Activated CD4-positive, alpha-beta T cell treated with anti-CD3 and anti-CD28 coated beads for 4 hours (primary cell): ENCODE results near the gene TMUB1.
A peak's percentile ranks its signal among the peaks of the same experiment; 100 is the strongest.

Source experiments
- DNase-seq, 2 donors: peaks; one replicate each; pipeline ENCODE4 v3.0.0-alpha.2; 2020

The TMUB1 gene, protein sequence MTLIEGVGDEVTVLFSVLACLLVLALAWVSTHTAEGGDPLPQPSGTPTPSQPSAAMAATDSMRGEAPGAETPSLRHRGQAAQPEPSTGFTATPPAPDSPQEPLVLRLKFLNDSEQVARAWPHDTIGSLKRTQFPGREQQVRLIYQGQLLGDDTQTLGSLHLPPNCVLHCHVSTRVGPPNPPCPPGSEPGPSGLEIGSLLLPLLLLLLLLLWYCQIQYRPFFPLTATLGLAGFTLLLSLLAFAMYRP

DNA sequence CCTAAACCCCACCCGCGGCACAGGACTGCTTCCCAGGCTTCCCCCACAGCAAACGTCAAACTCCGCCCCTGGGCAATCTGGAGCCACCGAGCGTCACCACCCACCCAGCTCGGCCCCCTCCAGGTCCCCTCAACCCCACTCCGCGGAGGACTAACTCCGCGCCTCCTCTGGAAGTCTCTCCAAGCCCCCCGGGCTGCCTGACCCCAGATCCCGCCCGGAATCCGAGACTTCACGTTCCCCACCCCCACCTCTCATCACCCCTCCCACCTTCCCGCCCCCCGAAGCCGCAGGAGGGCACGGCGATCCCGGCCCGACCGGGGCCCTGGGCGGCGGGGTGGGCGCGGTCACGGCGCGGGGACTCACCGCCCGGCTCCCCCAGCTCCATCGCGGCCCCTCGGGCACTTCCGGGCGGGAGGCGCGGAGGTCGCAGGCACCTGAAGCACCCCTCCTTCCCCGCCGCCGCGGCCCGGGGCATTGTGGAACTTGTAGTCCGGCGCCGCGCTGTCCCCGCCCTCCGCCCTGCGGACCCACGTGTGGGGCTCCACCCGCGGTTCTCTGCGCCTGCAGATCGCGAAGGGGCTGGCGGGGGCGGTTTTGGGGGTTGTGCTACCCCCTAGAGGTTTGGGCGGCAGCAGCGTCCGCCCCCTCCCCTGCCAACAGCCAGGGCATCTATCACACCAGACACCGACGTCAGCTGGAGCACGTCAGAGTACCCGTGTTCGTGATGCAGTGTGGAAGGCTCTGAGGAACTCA lies at the start of gene TMUB1:
TSS of gene TMUB1 (minus strand) at position 423 of the 753 bp plus-strand sequence. CDS start 930 bp downstream, outside the sequence.
- DNase-seq = peak; percentile 85 to 87

DNA sequence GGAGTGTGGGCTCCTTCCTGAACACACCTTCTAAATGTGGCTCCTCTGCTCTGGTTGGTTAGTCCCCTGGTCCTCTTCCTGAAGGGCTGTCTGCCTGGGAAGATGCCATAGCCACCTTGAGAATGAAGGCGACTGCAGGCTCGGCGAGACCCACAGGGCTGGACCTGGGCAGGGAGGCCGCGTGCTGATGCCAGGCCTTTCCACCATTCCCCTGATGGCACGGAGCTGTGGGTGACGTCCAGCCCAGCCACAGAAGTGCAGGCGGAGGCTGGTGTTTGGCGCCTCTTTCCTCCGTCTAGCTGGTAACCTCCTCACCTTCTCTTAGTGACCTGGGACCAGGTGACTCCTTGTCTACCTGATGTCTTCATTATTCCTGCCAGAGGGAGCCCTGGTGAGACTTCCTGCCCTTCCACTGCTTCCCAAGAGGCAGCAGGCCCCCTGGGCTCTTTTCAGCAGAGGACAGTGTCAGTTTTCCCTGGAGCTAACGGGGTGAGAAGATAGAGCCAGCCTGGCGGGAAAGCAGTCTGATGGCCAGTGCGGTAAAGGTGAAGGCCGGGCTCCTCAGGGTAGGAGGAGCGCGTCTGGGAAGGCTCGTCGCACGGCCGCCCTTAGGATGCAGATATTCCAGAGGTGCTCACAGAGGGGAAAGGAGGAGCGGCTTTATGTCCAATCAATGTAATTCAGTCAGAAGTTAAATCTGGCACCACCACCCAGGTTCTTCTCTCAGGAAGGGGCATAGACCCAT lies 49.3 kb upstream of the TMUB1 start:
- DNase-seq = no peak

DNA sequence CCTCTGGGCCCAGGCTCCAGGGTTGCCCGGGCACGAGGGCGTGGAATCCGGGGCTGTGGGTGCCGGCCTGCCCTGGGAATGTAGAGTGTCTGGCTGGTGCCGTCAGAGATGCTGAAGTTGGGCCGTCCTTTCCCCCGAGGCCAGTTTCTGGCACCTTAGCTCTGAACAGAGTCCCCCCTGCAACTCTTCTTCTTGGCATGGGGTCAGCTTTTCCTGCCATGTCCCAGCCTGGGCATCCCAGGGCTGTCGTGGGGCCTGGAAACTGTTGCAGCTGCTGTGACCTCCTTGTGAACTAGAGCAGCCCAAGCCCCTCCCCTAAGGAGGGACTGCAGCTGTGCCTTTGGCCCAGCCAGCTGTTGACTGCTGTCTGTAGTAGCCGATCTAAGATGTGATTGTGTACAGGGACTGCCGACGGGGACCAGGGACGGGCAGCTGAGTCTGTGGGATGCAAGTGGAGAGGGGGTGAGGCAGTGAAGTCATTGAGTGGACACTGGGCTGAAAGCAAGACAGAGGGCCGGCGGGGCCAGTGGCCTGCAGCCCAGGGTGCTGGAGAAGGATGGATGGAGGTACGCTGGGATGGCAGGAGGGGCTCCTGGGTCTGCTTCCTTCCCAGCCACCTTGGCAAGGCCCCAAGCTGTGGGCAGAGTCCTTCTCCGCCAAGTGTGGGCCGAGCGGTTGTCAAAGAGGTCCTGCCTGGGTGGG lies 48.5 kb upstream of the TMUB1 start:
- DNase-seq = no peak

DNA sequence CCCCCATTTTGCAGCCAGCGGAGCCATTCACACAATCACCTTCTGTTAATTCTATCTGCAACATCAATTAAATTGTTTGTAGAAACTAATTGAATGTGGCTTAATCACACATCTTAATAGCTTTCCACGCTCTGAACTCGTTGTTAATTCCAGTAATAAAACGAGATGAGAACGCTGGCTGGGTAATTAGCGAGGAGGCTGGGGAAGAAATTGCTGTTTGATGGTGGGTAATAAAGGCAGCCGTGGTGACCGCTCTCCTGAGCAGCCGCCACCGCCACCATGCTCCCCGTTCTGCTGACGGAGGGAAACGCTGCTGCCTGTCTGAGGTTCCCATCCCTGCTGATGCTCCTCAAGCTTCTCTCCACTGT lies 47.9 kb upstream of the TMUB1 start:
- DNase-seq = no peak

DNA sequence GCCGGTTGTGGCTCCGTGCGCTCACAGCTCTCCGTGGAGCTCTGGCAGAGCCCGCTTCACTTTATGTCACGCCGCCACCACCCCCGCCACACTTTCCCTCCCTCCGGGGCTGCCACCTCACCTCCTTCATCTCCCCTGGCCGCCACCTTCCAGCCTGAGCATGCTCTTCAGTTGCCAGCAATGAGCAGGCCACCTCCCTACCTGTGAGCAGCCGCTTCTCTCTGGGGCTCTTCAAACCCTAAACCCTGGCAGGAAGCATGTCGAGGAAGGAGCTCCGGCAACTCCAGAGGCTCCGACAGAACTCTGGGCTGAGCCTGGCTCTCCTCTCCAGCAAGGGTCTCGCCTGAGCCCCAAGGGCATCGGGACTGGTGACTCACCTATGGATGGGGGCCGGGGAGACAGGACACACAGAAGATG lies 47.5 kb upstream of the TMUB1 start:
- DNase-seq = no peak

DNA sequence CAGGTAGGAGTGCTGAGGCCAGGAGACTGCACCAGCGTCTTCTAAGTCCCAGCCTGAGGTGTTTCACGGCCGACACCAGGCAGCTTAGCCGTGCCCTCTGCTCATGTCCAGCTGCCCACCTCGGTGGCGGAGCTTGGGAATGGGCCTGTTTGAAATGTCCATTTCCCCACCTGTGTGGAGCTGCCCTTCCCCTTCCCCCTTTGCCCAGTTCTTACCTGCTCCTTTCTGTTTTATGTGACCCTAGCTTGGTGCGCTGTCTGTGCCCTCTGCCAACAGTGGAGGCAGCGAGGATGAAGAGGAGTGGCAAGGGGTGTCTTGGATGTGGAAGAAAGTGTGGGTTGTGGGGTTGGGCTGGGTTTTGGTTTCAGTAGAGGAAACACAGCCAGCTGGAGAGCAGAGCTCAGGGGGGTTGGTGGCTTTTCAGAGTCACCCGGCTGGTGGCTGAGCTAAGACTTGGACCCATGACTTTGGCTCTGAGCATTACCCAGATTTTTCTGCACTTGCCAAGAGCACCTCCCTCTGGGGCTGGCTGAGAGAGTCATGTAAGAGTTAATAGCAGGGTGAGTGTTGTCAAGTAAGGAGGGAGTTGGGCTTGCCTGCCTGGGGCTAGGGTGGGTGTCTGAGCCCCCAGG lies 46.8 kb upstream of the TMUB1 start:
- no peak for DNase-seq

DNA sequence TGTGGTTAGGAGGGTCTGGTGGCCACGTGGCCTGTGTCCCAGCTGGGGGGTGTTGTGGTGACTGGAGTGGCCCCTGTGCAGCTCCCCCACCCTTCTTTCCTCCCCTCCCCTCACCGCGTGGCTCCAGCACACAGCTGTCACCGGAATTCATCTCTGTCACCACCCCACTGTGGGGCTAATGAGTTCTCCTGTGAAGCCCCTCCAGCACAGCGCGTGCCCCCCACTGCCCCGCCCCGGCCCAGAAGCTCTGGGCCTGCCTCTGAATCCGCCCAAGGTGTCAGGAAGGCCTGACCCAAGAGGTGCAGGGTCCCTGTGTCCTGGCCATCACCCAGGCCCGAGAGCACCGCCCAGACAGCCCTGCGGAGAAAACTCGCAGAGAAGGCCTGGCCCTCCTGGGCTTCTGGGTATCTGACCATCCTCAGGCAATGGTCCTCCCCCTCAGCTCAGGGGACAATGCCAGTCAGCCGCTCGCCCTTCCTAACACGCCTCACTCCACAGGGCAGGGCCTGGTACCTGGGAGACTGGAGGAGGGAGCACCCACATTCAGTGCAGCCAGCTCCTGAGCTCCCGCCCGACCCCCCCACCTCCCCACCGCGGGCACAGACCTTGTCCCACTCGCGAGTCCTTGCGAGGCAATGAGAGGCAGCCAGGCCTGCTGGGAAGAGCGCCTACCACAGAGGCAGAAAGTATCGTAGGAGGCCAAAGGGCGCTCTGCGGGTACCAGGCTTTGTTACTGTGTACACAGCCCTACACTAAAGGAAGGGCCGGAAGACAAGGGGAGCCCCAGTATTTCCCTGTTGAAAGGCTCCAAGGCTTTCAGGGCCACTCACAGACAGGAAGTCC lies 46.0 kb upstream of the TMUB1 start:
- DNase-seq = no peak

DNA sequence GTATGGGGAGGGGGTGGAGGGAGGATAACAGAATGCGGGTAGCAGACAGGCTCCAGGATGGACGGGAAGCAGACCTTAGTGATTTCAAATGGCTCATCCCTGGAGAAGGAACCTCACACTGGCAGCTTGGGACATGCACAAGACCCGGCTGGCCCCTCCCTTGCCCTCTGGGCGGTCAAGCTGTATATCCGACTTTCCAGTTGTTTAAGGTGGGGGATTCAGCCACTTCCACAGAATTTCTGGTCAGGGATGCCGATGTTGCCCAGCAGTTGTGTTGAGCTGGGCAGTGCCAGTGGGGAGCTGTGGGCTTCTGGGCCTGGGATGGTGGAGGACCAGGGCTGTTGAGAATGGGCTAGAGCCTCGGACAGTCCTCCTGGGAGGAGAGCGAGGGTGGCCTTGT lies 45.4 kb upstream of the TMUB1 start:
- no peak for DNase-seq

DNA sequence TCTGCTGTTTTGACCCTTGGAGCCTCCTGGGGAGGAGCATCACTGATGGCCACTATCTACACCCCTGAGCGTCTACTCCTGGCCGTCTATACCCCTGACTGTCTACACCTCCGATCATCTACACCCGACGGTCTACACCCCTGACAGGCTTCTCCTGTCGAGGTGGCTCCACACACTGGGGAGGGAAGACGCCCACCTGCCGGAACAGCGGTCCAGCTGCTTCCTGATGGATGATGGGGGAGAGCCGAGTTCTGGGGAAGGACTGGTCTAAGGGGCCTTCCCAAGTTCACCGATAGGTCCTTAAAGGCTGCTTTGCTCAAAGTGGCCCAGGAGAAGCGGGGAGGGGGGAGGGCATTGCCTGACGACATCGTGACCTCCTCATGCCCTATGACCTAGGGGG lies 44.9 kb upstream of the TMUB1 start:
- DNase-seq = no peak

DNA sequence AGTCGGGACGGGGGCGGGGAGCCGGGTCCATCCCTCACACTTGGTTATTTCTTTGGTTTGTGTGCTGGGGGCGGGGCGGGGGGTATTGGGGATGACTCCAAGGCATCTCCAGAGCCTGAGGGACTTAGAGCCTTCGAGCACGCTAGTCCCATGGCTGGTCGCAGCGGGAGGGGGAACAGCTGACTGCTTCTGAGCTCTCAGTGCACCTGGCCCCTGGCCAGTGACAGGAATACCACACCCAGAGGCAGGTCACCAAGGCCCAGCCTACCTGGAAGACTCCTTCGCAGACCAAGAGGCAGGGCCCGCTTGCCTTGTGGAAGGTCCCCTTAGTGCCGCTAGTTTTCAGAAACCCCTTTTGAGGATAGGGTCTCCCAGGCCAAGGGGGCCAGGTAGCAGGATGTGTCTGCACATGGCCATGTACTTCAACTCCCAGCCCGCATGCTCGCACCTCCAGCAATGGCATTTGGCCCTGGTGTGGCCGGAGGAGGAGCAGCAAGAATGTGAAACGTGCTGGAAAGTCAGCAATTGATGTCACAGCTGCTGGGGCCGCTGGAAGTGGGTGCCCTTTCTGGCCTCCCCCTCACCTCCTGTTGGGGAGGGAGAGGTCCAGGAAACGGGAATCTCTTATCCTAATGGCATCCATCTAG lies 43.3 kb upstream of the TMUB1 start:
- DNase-seq = no peak

DNA sequence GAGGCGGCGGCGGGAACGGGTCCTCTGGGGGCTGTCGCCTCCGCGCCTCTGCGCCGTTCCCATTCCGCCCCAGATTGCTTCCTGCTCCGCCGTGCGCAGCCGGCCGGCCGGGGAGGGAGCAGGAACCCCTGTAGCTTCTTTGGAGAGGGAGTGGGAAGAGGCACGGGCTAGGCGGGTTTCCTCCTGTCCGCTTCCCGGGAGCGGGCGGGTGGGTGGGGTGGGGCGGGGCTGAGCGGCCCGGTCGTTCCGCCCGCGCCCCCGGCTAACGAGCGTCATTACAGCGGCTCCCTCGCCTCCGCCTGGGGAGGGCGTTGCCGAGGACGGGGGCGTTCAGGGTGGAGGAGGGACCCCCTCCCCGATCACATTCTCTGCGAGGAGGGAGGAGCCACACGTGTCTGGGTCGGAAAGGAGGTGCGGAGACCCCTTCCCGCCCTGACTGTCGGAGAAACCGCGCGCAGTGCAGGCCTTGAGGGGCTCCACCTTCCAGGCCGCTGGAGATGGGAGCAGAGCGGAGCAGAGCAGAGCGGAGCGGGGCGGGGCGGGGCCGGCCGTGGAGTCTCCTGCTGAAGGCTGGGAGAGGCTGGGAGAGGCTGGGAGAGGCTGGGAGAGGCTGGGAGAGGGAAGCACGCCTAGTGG lies 42.7 kb upstream of the TMUB1 start:
- no peak for DNase-seq

DNA sequence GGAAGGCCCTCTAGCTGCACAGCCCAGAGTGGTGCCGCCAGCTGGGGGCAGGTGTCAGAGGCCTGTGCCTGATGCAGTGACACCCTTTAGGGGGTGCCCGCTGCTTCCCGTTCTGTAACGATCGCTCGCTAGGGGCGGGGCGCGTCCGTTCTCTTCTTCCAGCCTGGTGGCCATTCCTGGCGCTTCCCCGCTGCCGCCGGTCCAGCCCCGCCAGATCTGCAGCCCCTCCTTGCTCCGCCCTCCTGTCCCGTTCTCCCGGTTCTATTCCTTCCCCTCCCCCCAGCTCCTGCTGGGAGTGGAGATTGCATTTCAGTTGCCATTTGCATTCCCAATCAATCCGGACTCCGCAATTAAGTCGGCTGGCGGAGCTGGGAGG lies 42.2 kb upstream of the TMUB1 start:
- DNase-seq = no peak

DNA sequence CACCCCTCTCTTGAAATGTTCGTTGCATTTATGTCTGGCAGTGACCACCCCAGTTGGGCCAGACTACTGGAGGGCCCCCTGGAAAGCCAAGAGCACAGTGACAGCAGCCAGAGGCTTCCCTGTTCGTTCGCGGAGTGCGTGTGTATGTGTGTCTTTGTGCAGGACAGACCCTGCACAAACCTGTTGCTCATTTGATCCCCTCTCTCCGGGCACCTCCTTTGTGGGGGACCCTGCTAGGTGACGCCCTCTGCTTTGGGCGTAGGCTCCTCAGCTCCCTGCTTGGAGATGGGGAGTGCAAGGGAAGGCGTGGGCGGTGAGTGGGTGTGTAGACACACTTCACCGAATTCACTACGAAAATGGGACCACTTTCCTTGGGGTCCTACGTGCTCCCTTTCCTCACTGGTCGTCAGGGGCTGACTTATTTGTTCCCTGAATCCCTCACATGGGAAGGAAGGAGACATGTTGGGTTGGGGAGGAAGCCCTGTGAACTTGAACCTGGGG lies 41.7 kb upstream of the TMUB1 start:
- no peak for DNase-seq

DNA sequence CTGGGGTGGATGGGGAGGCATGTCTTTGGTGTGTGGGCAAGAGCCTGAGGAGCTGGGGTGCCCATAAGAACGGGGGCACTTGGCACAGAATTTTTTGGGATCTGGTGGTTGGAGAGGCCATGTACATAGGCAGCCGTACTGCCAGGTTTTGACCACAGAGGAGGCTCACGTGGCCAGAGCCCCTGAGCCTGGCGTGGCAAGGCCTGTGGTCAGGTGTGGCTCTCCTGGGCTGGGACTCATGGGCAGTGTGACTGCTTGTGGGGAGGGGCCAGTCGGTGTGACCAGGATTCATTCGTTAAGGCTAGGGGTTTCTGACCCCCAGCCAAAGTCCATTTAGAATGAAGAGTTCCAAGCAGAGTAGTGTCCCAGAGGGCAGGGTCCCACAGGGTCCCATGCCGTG lies 41.2 kb upstream of the TMUB1 start:
- no peak for DNase-seq

DNA sequence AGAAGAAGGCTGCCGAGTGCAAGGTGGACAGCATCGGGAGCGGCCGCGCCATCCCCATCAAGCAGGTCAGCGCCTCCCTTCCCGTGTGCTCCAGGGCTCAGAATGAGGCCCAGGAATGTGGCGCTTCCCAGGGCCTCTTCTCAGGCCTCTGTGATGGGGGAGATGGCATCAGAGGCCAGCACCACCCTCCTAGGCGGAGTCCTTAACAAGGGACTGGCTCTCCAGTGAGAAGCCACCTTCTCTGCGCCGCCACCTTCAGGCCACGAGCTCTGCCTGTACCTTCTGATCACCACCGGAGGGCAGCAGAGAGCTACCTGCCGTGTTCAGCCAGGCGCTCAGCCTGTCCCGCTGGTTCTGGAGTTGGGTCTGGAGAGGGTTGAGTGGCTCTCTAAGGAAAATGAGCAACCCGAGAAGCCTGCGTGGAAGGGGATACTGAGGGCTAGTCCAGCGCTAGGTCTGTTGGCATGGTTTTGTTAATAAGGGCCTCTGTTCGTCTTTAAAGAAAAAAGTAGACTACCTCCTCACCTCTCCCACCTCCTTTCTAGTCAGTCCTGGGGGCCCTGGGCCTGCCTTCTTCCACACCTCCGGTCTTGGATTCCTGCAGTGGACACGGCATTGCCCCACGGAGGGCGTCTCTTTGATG lies 40.6 kb upstream of the TMUB1 start:
- peak; percentile 82 to 86 for DNase-seq

DNA sequence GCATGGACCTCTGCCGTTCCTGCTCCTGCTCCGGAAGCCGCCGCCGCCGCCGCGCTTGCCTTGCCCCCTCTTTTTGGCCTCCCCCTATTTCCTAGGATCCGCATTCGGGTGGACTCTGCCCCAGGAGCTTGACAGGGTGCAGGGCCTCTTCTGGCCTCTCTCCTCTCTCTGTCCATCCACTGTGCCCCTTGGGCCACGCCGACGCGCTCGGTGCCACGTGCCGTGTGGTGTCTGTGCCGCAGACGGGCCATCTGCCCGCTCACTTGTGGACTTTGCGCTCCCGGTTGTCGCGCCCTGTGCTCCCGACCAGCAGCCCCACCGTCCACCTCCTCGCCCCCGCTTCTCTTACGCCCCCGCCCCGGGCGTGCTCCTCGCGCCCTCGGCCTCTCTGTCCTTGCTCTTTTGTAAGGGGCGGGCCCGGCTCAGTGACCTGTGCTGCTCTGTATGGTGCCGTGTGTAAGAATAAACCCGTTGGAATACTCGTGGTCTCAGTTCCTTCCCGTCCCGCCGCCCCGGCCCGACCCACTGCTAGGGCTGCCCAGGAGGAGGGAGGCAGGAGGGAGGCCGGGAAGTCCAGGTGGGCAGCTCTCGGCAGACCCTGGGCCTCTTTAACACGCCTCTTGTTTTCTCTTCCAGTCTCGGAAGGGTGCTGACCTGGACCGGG lies 40.0 kb upstream of the TMUB1 start:
- DNase-seq = no peak

DNA sequence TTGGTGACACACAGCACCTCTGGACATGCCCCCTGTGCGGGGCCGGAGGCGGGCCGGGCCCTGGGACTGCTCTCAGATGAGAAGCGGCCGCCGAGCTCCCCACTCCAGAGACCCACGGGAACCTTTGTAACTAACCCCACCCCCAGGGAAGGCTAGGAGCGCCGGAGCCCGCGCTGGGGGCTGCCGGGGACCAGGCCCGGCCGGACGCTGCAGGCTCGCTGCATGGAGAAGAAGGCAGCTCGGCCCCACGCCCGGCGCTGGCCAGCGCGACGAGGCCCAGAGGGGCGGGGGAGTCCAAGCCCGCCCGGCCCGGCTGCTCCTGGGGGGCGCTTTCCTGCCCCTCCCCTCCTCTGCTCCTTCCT lies 39.5 kb upstream of the TMUB1 start:
- DNase-seq = no peak

DNA sequence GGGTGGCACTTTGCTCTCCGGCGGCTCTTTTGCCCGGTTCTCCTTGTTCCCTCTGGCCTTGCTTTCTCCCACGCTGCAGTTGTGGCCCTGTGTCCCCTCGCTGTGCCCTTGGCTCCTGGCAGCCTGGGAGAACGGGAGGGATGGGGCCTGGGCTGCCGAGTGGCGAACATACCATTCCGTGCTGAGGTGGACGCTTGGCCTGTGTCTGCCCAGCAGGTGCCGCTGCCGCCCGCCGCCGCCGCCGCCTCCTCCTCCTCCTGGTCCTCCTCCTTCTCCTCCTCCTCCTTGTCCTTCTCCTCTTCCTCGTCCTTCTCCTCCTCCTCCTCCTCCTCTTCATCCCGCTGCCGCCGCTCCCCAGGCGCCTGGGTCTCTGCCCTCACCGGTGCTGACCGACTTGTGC lies 39.0 kb upstream of the TMUB1 start:
- DNase-seq = no peak

DNA sequence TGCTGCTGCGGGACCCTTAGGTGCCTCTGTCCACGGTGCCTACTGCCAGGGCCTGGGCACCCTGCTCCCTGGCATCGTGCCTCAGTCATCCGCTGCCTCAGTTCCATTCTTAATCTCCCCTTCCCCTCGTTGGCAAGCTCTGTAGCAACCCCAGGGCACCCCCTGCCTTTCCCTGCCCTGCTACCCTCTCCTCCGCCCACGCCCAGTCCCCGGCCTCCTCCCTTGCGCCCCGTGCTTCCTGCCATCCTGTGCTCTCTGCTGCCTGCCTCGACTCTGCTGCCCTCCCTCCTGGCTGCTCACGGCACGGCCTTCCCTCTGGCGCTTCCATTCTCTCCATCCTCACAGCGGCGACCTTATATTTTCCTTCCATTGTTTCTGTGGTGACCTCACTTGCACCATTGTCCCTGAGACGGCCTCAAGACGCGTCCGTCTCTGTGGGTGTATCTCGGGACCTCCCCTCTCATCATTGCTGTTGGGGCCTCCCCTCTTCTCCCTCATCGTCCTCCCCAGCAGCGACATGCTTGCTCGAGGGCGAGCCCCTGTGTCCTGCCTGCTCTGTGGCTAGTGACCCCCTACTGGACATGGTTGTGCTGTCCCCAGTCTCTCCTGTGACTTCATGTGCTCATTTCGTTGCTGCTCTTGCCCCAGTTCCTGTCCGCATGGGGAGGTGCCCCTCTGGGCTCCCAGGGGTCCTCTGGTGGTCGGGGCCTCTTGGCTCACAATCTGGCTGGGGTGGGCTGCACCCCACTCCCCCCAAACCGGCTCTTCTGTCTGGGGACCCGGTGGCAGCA lies 38.3 kb upstream of the TMUB1 start:
- DNase-seq = no peak
